CD4-positive, alpha-beta T cell treated with Interleukin-10 for 1 hour (primary cell): ENCODE results near the gene MAGEB17.
"Not testable (repeated sequence)": the region's sequence is repeated elsewhere in the genome, so short reads cannot be mapped to it uniquely, and the experiment has no call there.

Experiments
- DNase-seq: peaks from one replicate; pipeline ENCODE4 v3.0.0-alpha.2; 2020

The MAGEB17 gene

GRCh38 chrX:16160729-16161128 is 6.6 kb upstream of the MAGEB17 start:
- DNase-seq = no peak

DNA sequence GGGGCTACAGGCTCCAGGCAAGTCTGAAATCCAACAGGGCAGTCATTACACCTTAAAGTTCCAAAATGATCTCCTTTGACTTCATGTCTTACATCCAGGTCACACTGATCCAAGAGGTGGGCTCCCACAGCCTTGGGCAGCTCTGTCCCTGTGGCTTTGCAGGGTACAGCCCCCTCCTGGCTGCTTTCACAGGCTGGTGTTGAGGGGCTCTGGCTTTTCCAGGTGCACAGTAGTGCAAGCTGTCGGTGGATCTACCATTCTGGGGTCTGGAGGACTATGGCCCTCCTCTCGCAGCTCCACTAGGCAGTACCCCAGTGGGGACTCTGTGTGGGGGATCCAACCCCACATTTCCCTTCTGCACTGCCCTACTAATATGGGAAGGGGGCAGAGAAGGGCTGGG is 6.1 kb upstream of the MAGEB17 start:
- not testable (repeated sequence) for DNase-seq

DNA sequence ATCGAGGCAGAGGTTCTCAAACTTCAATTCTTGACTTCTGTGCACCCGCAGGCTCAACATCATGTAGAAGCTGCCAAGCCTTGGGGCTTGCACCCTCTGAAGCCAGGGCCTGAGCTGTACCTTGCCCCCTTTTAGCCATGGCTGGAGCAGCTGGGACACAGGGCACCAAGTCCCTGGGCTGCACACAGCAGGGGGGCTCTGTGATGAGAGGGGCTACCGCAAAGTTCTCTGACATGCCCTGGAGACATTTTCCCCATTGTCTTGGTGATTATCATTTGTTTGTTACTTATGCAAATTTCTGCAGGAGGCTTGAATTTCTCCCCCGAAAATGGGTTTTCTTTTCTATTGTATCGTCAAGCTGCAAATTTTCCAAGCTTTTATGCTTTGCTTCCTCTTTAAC is 4.9 kb upstream of the MAGEB17 start:
- no peak for DNase-seq

DNA sequence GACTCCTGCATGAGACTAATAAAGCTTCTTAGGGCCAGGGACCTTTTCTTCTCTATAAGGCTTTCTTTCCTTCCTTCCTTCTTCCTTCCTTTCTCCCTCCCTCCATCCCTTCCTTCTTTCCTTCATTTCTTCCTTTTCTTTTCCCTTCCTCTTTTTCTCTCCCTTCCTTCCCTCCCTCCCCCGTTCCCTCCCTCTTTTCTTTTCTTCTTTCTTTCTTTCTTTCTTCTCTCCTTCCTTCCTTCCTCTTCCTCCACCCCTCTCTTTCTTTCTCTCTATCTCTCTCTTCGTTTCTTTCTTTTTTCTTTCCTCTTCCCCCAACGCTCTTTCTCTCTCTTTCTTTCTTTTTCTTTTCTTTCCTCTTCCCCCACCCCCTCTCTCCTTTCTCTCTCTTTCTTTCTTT is 2.5 kb upstream of the MAGEB17 start:
- DNase-seq = no peak

GRCh38 chrX:16171039-16171438 is 3.8 kb downstream of the MAGEB17 start:
- DNase-seq = no peak

- DNase-seq = no peak
Observed at GRCh38 chrX:16171944-16172343, 4.7 kb downstream of the MAGEB17 start.

DNA sequence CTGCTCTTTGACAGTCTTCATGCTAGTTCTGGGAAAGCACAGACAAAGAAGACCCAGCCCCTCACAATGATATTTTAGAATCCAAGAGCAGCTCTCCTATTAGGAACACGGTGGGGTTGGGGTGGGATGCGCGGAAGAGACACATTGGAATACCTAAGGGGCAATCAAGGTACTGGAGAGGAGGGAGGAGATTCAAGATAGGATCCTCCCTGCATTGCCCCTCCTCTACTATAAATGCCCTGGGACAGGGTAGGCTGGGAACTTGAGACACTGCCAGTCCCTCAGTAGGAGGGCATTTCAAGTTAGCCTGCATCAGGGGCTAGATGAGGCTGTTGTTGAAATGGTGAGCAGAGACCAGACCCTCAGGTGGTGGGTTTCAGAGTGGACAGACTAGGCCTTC is 5.1 kb downstream of the MAGEB17 start:
- DNase-seq = no peak

- no peak for DNase-seq
Observed at GRCh38 chrX:16175329-16176061, 8.2 kb downstream of the MAGEB17 start.

DNA sequence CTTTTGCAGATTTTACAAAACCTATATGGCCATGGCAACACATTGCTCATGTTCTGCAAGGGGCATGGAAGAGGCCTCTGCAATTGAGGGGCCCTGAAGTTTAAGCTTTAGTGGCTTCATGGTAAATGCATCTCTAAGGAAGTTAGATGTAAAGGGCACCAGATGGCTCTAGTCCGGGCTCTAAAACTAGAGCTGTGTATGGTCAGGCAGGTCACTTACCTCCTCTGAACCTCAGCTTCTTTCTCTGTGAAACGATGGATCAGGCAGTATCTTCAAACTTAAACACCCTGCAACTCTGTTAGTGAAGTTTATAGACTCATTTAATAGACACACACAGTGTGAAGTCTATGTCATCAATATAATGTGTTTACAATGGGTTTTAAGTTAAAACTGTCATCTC is 10.0 kb downstream of the MAGEB17 start:
- no peak for DNase-seq

- DNase-seq = not testable (repeated sequence)
Observed at GRCh38 chrX:16183843-16184242, 16.6 kb downstream of the MAGEB17 start.

DNA sequence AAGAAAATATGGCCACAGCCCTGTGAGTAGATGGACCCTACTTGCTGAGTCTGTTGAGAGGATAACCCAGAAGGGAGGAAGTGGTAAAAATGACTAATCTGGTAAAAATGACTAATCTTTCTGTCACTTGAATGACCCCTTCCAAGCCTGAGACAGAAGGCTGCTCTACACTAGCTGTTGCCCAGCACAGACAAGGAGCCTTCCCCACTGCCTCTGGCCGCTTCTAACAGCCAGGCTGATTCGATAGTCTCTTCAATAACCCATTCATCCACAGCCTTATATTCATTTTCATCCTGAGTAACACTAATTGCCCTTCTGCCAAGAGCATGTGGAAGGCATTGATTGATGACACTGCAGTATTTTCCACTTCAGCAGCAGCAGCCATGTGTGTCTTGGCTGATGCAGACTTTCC is 18.4 kb downstream of the MAGEB17 start:
- no peak for DNase-seq

- DNase-seq = no peak
Observed at GRCh38 chrX:16186380-16187007, 19.2 kb downstream of the MAGEB17 start.

- no peak for DNase-seq
Observed at GRCh38 chrX:16187024-16187760, 19.9 kb downstream of the MAGEB17 start.

GRCh38 chrX:16188687-16189086 is 21.4 kb downstream of the MAGEB17 start:
- DNase-seq = no peak

- no peak for DNase-seq
Observed at GRCh38 chrX:16191605-16192004, 24.3 kb downstream of the MAGEB17 start.

- DNase-seq = no peak
Observed at GRCh38 chrX:16196829-16197228, 29.5 kb downstream of the MAGEB17 start.

DNA sequence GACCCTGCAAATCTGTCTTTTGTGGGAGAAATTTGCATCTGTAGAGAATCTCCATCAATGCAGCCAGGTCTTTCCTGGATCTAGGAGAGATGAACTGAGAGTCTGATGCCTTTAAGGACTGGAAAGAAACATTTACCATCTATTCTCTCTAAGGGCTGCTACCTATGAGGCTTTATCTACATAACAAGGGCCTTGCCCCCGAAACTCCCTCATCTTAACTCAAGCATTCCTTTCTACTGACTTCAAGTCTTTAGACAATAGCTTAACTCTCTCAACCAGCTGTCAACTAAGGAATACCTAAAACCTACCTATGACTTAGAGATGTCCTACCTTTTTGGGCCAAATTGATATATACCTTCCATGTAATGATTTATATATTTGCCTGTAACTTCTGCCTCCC is 32.1 kb downstream of the MAGEB17 start:
- DNase-seq = no peak

- DNase-seq = no peak
Observed at GRCh38 chrX:16202943-16203342, 35.7 kb downstream of the MAGEB17 start.

GRCh38 chrX:16204538-16204937 is 37.3 kb downstream of the MAGEB17 start:
- DNase-seq = no peak

DNA sequence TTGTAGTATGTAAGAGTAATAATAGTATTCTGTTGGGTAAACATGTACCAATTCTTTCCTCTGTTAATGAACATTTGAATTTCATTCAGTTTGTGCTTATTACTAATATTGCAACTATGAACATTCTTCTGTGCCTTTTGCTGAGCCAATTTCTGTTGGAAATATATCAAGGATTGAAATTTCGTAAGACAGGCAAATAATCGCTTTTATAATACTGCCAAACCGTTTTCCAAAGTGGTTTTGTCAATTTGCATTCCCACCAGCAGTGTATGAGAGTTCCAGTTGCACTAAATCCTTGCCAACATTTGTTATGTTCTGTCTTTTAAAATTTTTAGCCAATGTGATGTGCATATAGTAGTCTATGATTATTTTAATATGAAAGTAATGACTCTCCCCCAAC is 38.6 kb downstream of the MAGEB17 start:
- no peak for DNase-seq

- DNase-seq = no peak
Observed at GRCh38 chrX:16207634-16208033, 40.4 kb downstream of the MAGEB17 start.

- no peak for DNase-seq
Observed at GRCh38 chrX:16208601-16209000, 41.3 kb downstream of the MAGEB17 start.

- no peak for DNase-seq
Observed at GRCh38 chrX:16210061-16210460, 42.8 kb downstream of the MAGEB17 start.

DNA sequence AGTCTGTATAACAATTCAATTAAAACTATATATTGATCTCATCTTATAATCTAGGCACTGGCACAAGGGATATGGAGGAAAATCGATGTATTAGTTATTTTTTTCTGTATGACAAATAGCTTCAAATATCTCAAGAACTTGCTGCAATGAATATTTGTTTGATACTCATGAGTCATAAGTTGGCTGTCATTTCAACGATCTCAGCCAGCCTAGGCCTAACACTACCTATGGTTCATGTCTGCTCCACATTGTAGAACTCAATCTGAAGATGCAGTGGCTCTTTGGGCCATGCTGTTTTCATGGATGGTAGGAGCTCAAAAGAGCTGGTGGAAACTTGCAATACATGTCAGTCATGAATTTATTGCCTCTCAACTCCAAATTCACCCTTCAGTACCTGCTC is 44.7 kb downstream of the MAGEB17 start:
- DNase-seq = no peak
